ENCODE measurements around the gene ZNF260. TPM values are rescaled to one million over a fixed set of nuclear protein-coding genes. Genes with fewer than 3 reads are reported as not detected.
"Not testable (repeated sequence)": the region's sequence is repeated elsewhere in the genome, so short reads cannot be mapped to it uniquely, and the experiment has no call there.

ZNF260 gene
- total RNA-seq, 1 experiment from 2014 or later: 31.6 TPM

DNA sequence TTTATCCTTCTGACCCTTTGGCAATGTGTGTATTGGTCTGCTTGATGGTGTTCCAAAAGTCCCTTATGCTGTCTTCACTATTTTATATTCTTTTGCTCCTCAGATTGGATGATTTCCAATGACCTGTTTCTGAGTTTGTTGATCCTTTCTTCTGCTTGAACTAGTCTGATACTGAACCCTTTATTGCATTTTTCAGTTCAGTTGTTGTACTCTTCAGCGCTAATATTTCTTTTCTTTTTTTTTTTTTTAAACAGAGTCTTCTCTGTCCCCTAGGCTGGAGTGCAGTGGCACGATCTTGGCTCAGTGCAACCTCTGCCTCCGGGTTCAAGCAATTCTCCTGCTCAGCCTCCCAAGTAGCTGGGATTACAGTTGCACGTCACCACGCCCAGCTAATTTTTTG lies 26.1 kb downstream of the ZNF260 start:
- no peak for DNase-seq
- H3K9me3 ChIP-seq (ENCODE audit: low read length): peaks cover 28% of the 10 kb centered on the region
- no peak overlapping the region for H2AFZ ChIP-seq (ENCODE audit: low read length)
- H3K27ac ChIP-seq (ENCODE audit: low read length): no peak overlapping the region
- H3K4me1 ChIP-seq (ENCODE audit: low read length): no peaks in the 10 kb centered on the region
- H3K36me3 ChIP-seq (ENCODE audit: insufficient read depth, low read length): no peaks in the 10 kb centered on the region
- H3K9me2 ChIP-seq (replicated peaks; ENCODE audit: insufficient read depth, low read length): no peaks in the 10 kb centered on the region
- H4K20me1 ChIP-seq (ENCODE audit: insufficient read depth, low read depth, low read length): no peaks in the 10 kb centered on the region
- no peak overlapping the region for H3K4me3 ChIP-seq (ENCODE audit: low read length)
- no peak overlapping the region for H3K4me2 ChIP-seq (ENCODE audit: low read depth, low read length, poor library complexity, severe bottlenecking)
- H3K9ac ChIP-seq (ENCODE audit: low read length): no peak overlapping the region
- H3K27me3 ChIP-seq (ENCODE audit: low read length): no peaks in the 10 kb centered on the region
- no peaks in the 10 kb centered on the region for H3K79me2 ChIP-seq (ENCODE audit: low read length)

GRCh38 chr19:36497001-36497400 lies 31.1 kb downstream of the ZNF260 start:
- Histone ChIP-seq H3K4me1 (ENCODE audit: low read length) (no peaks in the 10 kb centered on the region), H3K27me3 (ENCODE audit: low read length) (no peaks in the 10 kb centered on the region), H3K36me3 (ENCODE audit: insufficient read depth, low read length) (no peaks in the 10 kb centered on the region), H3K9me2 (replicated peaks; ENCODE audit: insufficient read depth, low read length) (no peaks in the 10 kb centered on the region), H3K9ac (ENCODE audit: low read length) (no peak overlapping the region), H3K4me3 (ENCODE audit: low read length) (no peak overlapping the region), H3K9me3 (ENCODE audit: low read length) (peaks cover 15% of the 10 kb centered on the region), H3K79me2 (ENCODE audit: low read length) (no peaks in the 10 kb centered on the region), H3K4me2 (ENCODE audit: low read depth, low read length, poor library complexity, severe bottlenecking) (no peak overlapping the region), H3K27ac (ENCODE audit: low read length) (no peak overlapping the region), H2AFZ (ENCODE audit: low read length) (no peak overlapping the region), H4K20me1 (ENCODE audit: insufficient read depth, low read depth, low read length) (no peaks in the 10 kb centered on the region)
- no peak for DNase-seq

GRCh38 chr19:36492689-36493453 lies 35.2 kb downstream of the ZNF260 start:
- H4K20me1 ChIP-seq (ENCODE audit: insufficient read depth, low read depth, low read length); H3K9me2 ChIP-seq (replicated peaks; ENCODE audit: insufficient read depth, low read length); H3K36me3 ChIP-seq (ENCODE audit: insufficient read depth, low read length); H3K4me1 ChIP-seq (ENCODE audit: low read length); H2AFZ ChIP-seq (ENCODE audit: low read length); H3K27me3 ChIP-seq (ENCODE audit: low read length); H3K9me3 ChIP-seq (ENCODE audit: low read length); H3K4me2 ChIP-seq (ENCODE audit: low read depth, low read length, poor library complexity, severe bottlenecking); H3K9ac ChIP-seq (ENCODE audit: low read length); H3K4me3 ChIP-seq (ENCODE audit: low read length); H3K27ac ChIP-seq (ENCODE audit: low read length): not testable (repeated sequence)
- peak; percentile 62 for DNase-seq
- H3K79me2 ChIP-seq (ENCODE audit: low read length): peaks cover 13% of the 10 kb centered on the region

- Histone ChIP-seq H3K79me2 (ENCODE audit: low read length) (peaks cover 32% of the 10 kb centered on the region), H3K27ac (ENCODE audit: low read length) (peak overlapping the region; percentile 89), H3K9ac (ENCODE audit: low read length) (peak overlapping the region; percentile 65), H3K4me3 (ENCODE audit: low read length) (peak overlapping the region; percentile 96), H3K4me2 (ENCODE audit: low read depth, low read length, poor library complexity, severe bottlenecking) (peak overlapping the region; percentile 88)
- H3K27me3 ChIP-seq (ENCODE audit: low read length); H3K36me3 ChIP-seq (ENCODE audit: insufficient read depth, low read length); H4K20me1 ChIP-seq (ENCODE audit: insufficient read depth, low read depth, low read length); DNase-seq; H2AFZ ChIP-seq (ENCODE audit: low read length); H3K4me1 ChIP-seq (ENCODE audit: low read length); H3K9me3 ChIP-seq (ENCODE audit: low read length); H3K9me2 ChIP-seq (replicated peaks; ENCODE audit: insufficient read depth, low read length): not testable (repeated sequence)
Observed at GRCh38 chr19:36490846-36491245, 37.2 kb downstream of the ZNF260 start.

DNA sequence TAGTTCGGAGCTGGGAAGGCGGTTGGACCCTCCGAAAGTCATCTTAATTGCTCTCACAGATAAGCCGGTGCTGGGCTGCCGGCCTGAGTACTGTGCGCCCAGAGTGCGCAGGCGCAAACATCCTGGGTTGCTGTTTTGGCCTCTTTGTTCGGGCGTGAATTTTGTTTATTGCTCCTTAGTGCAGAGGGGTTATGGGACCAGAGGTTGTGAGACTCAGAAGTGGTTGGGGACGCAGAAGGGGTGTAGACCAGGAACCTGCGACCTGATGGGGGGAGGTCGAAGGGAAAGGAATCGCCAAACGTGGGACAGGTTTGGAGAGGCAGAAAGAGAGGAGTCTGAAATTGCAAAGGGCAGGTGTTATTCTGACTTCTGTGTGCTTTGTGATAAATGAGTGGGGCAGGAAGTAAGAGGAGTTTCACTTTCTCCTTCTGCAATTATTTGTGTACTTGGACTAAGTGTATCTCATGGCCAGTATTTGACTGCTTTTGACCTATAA lies 38.1 kb downstream of the ZNF260 start:
- peak overlapping the region; percentile 89 for H3K27ac ChIP-seq (ENCODE audit: low read length)
- H3K36me3 ChIP-seq (ENCODE audit: insufficient read depth, low read length): peaks cover 9% of the 10 kb centered on the region; the same call in 1 of the 2 replicates
- peaks cover 5% of the 10 kb centered on the region; the same call in 1 of the 2 replicates for H3K9me3 ChIP-seq (ENCODE audit: low read length)
- H3K4me3 ChIP-seq (ENCODE audit: low read length): peak overlapping the region; percentile 96
- peaks cover 36% of the 10 kb centered on the region for H3K79me2 ChIP-seq (ENCODE audit: low read length)
- H3K27me3 ChIP-seq (ENCODE audit: low read length): no peaks in the 10 kb centered on the region
- H4K20me1 ChIP-seq (ENCODE audit: insufficient read depth, low read depth, low read length): no peaks in the 10 kb centered on the region
- H3K4me1 ChIP-seq (ENCODE audit: low read length): peaks cover 9% of the 10 kb centered on the region
- H3K9ac ChIP-seq (ENCODE audit: low read length): peak overlapping the region; percentile 87
- H3K9me2 ChIP-seq (replicated peaks; ENCODE audit: insufficient read depth, low read length): no peaks in the 10 kb centered on the region
- DNase-seq: peak; percentile 96
- peak overlapping the region; percentile 76 for H2AFZ ChIP-seq (ENCODE audit: low read length)
- peak overlapping the region; percentile 88 for H3K4me2 ChIP-seq (ENCODE audit: low read depth, low read length, poor library complexity, severe bottlenecking)

GRCh38 chr19:36489118-36489919 lies 38.8 kb downstream of the ZNF260 start, which contains the start of gene ZNF566:
TSS of gene ZNF566 (minus strand) at chr19:36489561. CDS start at chr19:36476557, 13,004 bp downstream.
- Histone ChIP-seq H3K4me1 (ENCODE audit: low read length) (peaks cover 9% of the 10 kb centered on the region), H3K4me3 (ENCODE audit: low read length) (peak within 1 kb of the TSS; percentile 96), H2AFZ (ENCODE audit: low read length) (peak within 1 kb of the TSS; percentile 94)

DNA sequence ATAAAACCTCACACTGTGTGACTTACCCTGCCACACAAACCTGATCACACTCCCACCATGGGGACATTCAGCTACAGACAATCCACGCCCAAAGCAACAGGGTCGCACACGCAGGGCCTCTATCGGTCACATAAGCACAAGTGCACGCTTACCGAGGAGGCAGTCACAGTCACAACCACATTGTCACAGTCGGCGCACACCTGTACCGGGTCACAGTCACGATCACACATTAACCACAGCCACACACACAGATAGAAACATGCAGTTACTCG lies 39.3 kb downstream of the ZNF260 start:
- H3K9ac ChIP-seq (ENCODE audit: low read length): peak overlapping the region; percentile 87
- peak overlapping the region; percentile 94 for H2AFZ ChIP-seq (ENCODE audit: low read length)
- H3K36me3 ChIP-seq (ENCODE audit: insufficient read depth, low read length): peaks cover 9% of the 10 kb centered on the region; the same call in 1 of the 2 replicates
- peak; percentile 83 for DNase-seq
- peaks cover 2% of the 10 kb centered on the region; the same call in 1 of the 2 replicates for H3K9me3 ChIP-seq (ENCODE audit: low read length)
- H3K27me3 ChIP-seq (ENCODE audit: low read length): no peaks in the 10 kb centered on the region
- H3K79me2 ChIP-seq (ENCODE audit: low read length): peaks cover 47% of the 10 kb centered on the region
- H3K4me1 ChIP-seq (ENCODE audit: low read length): peaks cover 9% of the 10 kb centered on the region
- H4K20me1 ChIP-seq (ENCODE audit: insufficient read depth, low read depth, low read length): no peaks in the 10 kb centered on the region
- peak overlapping the region; percentile 88 for H3K4me2 ChIP-seq (ENCODE audit: low read depth, low read length, poor library complexity, severe bottlenecking)
- peak overlapping the region; percentile 89 for H3K27ac ChIP-seq (ENCODE audit: low read length)
- H3K9me2 ChIP-seq (replicated peaks; ENCODE audit: insufficient read depth, low read length): no peaks in the 10 kb centered on the region
- H3K4me3 ChIP-seq (ENCODE audit: low read length): peak overlapping the region; percentile 96

More at GRCh38 chr19:36489118-36489919, 38.8 kb downstream of the ZNF260 start, which contains the start of gene ZNF566:
- Histone ChIP-seq H3K4me2 (ENCODE audit: low read depth, low read length, poor library complexity, severe bottlenecking) (peak within 1 kb of the TSS; percentile 88), H3K79me2 (ENCODE audit: low read length) (peaks cover 42% of the 10 kb centered on the region), H3K9me2 (replicated peaks; ENCODE audit: insufficient read depth, low read length) (no peaks in the 10 kb centered on the region), H3K27me3 (ENCODE audit: low read length) (no peaks in the 10 kb centered on the region), H3K36me3 (ENCODE audit: insufficient read depth, low read length) (peaks cover 9% of the 10 kb centered on the region; the same call in 1 of the 2 replicates), H3K9ac (ENCODE audit: low read length) (peak within 1 kb of the TSS; percentile 87), H3K27ac (ENCODE audit: low read length) (peak within 1 kb of the TSS; percentile 89), H4K20me1 (ENCODE audit: insufficient read depth, low read depth, low read length) (no peaks in the 10 kb centered on the region), H3K9me3 (ENCODE audit: low read length) (peaks cover 5% of the 10 kb centered on the region; the same call in 1 of the 2 replicates)
- peak; percentile 99 for DNase-seq
